ENCODE results near the gene KNDC1. TPM values are rescaled to one million over a fixed set of nuclear protein-coding genes. Genes with fewer than 3 reads are reported as not detected.

Gene KNDC1
- polyA plus RNA-seq, 1 donor from 2014 or later: 4.3 TPM

GRCh38 chr10:133129859-133130495, 30.0 kb upstream of the KNDC1 start:
- Histone ChIP-seq H3K9ac (ENCODE audit: low read length) (no peak overlapping the region), H2AFZ (ENCODE audit: low read depth, low read length) (no peak overlapping the region), H3K9me3 (ENCODE audit: low read length) (no peaks in the 10 kb centered on the region), H3K79me2 (replicated peaks; ENCODE audit: insufficient read depth, low read length) (no peaks in the 10 kb centered on the region), H3K27ac (ENCODE audit: low read length) (no peak overlapping the region), H3K27me3 (ENCODE audit: insufficient read depth, low read depth, low read length) (no peaks in the 10 kb centered on the region), H3F3A (ENCODE audit: insufficient read depth, low read length, poor library complexity, severe bottlenecking) (no peaks in the 10 kb centered on the region), H3K4me2 (ENCODE audit: low read length) (no peak overlapping the region), H3K4me3 (ENCODE audit: low read length) (no peak overlapping the region), H3K9me2 (ENCODE audit: insufficient read depth, low read length) (no peaks in the 10 kb centered on the region), H4K20me1 (ENCODE audit: insufficient read depth) (no peaks in the 10 kb centered on the region), H3K36me3 (ENCODE audit: insufficient read depth, low read length) (peaks cover 3% of the 10 kb centered on the region)
- TF ChIP-seq EZH2 (IDR thresholded peaks at IDR 0.05; ENCODE audit: borderline replicate concordance, insufficient read depth, low read length, poor library complexity, severe bottlenecking): no peak

DNA sequence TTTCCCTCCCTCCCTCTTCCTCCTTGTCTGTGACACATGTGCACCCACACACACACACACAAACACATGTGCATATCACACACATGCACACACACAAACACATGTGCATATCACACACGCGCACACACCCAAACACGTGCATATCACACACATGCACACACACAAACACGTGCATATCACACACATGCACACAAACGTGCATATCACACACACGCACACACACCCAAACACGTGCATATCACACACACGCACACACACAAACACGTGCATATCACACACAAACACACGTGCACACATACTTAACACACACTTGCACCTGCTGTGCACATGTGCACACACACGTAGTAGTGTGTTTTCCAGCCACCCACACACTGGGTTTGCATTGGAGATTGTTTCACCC, 29.4 kb upstream of the KNDC1 start:
- Histone ChIP-seq H3F3A (ENCODE audit: insufficient read depth, low read length, poor library complexity, severe bottlenecking) (no peaks in the 10 kb centered on the region), H3K4me2 (ENCODE audit: low read length) (no peak overlapping the region)

More for the DNA sequence above, 29.4 kb upstream of the KNDC1 start:
- no peaks in the 10 kb centered on the region for H4K20me1 ChIP-seq (ENCODE audit: insufficient read depth)
- no peak overlapping the region for H3K4me3 ChIP-seq (ENCODE audit: low read length)
- H2AFZ ChIP-seq (ENCODE audit: low read depth, low read length): no peak overlapping the region
- H3K27ac ChIP-seq (ENCODE audit: low read length): no peak overlapping the region
- H3K9me2 ChIP-seq (ENCODE audit: insufficient read depth, low read length): no peaks in the 10 kb centered on the region
- H3K9me3 ChIP-seq (ENCODE audit: low read length): no peaks in the 10 kb centered on the region
- H3K9ac ChIP-seq (ENCODE audit: low read length): no peak overlapping the region
- peaks cover 3% of the 10 kb centered on the region for H3K36me3 ChIP-seq (ENCODE audit: insufficient read depth, low read length)
- no peaks in the 10 kb centered on the region for H3K27me3 ChIP-seq (ENCODE audit: insufficient read depth, low read depth, low read length)
- no peaks in the 10 kb centered on the region for H3K79me2 ChIP-seq (replicated peaks; ENCODE audit: insufficient read depth, low read length)
- TF ChIP-seq MXI1 (conservative IDR thresholded peaks at IDR 0.05; ENCODE audit: poor library complexity, severe bottlenecking) (no peak), EP300 (conservative IDR thresholded peaks at IDR 0.05; ENCODE audit: poor library complexity, severe bottlenecking) (no peak), SMC3 (conservative IDR thresholded peaks at IDR 0.05; ENCODE audit: poor library complexity) (no peak), POLR2AphosphoS5 (IDR thresholded peaks at IDR 0.05) (no peak), EZH2 (IDR thresholded peaks at IDR 0.05; ENCODE audit: borderline replicate concordance, insufficient read depth, low read length, poor library complexity, severe bottlenecking) (no peak), RAD21 (conservative IDR thresholded peaks at IDR 0.05) (no peak), TAF1 (IDR thresholded peaks at IDR 0.05; ENCODE audit: low read depth) (no peak)
- TF ChIP-seq, protein P1, sequence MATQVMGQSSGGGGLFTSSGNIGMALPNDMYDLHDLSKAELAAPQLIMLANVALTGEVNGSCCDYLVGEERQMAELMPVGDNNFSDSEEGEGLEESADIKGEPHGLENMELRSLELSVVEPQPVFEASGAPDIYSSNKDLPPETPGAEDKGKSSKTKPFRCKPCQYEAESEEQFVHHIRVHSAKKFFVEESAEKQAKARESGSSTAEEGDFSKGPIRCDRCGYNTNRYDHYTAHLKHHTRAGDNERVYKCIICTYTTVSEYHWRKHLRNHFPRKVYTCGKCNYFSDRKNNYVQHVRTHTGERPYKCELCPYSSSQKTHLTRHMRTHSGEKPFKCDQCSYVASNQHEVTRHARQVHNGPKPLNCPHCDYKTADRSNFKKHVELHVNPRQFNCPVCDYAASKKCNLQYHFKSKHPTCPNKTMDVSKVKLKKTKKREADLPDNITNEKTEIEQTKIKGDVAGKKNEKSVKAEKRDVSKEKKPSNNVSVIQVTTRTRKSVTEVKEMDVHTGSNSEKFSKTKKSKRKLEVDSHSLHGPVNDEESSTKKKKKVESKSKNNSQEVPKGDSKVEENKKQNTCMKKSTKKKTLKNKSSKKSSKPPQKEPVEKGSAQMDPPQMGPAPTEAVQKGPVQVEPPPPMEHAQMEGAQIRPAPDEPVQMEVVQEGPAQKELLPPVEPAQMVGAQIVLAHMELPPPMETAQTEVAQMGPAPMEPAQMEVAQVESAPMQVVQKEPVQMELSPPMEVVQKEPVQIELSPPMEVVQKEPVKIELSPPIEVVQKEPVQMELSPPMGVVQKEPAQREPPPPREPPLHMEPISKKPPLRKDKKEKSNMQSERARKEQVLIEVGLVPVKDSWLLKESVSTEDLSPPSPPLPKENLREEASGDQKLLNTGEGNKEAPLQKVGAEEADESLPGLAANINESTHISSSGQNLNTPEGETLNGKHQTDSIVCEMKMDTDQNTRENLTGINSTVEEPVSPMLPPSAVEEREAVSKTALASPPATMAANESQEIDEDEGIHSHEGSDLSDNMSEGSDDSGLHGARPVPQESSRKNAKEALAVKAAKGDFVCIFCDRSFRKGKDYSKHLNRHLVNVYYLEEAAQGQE (IDR thresholded peaks at IDR 0.05; ENCODE audit: borderline replicate concordance): no peak
- TF ChIP-seq, protein P2, sequence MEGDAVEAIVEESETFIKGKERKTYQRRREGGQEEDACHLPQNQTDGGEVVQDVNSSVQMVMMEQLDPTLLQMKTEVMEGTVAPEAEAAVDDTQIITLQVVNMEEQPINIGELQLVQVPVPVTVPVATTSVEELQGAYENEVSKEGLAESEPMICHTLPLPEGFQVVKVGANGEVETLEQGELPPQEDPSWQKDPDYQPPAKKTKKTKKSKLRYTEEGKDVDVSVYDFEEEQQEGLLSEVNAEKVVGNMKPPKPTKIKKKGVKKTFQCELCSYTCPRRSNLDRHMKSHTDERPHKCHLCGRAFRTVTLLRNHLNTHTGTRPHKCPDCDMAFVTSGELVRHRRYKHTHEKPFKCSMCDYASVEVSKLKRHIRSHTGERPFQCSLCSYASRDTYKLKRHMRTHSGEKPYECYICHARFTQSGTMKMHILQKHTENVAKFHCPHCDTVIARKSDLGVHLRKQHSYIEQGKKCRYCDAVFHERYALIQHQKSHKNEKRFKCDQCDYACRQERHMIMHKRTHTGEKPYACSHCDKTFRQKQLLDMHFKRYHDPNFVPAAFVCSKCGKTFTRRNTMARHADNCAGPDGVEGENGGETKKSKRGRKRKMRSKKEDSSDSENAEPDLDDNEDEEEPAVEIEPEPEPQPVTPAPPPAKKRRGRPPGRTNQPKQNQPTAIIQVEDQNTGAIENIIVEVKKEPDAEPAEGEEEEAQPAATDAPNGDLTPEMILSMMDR (IDR thresholded peaks at IDR 0.05; ENCODE audit: poor library complexity, severe bottlenecking): no peak
